IMR-90 (cell line): ENCODE data around the gene GPC4. TPM values are rescaled to one million over a fixed set of nuclear protein-coding genes. Genes with fewer than 3 reads are reported as not detected.

Experiments used
- ATAC-seq: fragments of 200-7000 bp; cut with Tn5 transposase; 2 replicates; pipeline ENCODE4 v1.9.1; 2020; ENCODE audit warnings: low read depth, mild to moderate bottlenecking, moderate library complexity
- BruUV-seq: library from RNA; stranded (reverse); fragments of 400-500 nt; replicated peaks from 2 replicates; lab custom pipeline; 2021; lab: Mats Ljungman, UMichigan
- CTCF ChIA-PET: fragments of 300-600 bp; formaldehyde crosslinking; extraction: SDS; loops from one replicate; lab custom pipeline; 2021; ENCODE audit warnings: antibody characterized with exemption; lab: Yijun Ruan, JAX
- POLR2A ChIA-PET: fragments of 300-600 bp; sonication (Branson Sonifier 250); formaldehyde crosslinking; loops from one replicate; lab custom pipeline; 2022; ENCODE audit warnings: antibody characterized with exemption; ENCODE audit not compliant: unreplicated experiment; lab: Charles Lee
- DNase-seq: peaks from one replicate; pipeline ENCODE4 v3.0.0; 2013
- H2AFZ ChIP-seq: replicated peaks from 2 replicates; pipeline ENCODE3; 2013; ENCODE audit warnings: low read length, mild to moderate bottlenecking; ENCODE audit not compliant: poor library complexity
- H2AK5ac ChIP-seq: 2 replicates; pipeline ENCODE4 v1.6.1; 2013; ENCODE audit warnings: low read depth, low read length, inconsistent platforms
- H2AK9ac ChIP-seq: replicated peaks from 2 replicates; pipeline ENCODE3; 2013; ENCODE audit warnings: mild to moderate bottlenecking, low read depth, low read length, moderate library complexity; ENCODE audit not compliant: poor library complexity
- H2BK120ac ChIP-seq: 2 replicates; pipeline ENCODE4 v1.6.1; 2013; ENCODE audit warnings: low read depth, low read length, inconsistent platforms
- H2BK15ac ChIP-seq: 3 replicates; pipeline ENCODE4 v1.6.1; 2013; ENCODE audit warnings: low read depth, low read length, inconsistent platforms
- H2BK20ac ChIP-seq: 2 replicates; pipeline ENCODE4 v1.6.1; 2013; ENCODE audit warnings: low read depth, mild to moderate bottlenecking, inconsistent platforms, low read length, moderate library complexity
- H2BK5ac ChIP-seq: 2 replicates; pipeline ENCODE4 v1.6.1; 2013; ENCODE audit warnings: mild to moderate bottlenecking, low read depth, low read length, inconsistent platforms; ENCODE audit not compliant: poor library complexity, severe bottlenecking
- H3K14ac ChIP-seq: replicated peaks from 2 replicates; pipeline ENCODE4 v1.6.1; 2013; ENCODE audit warnings: low read depth, low read length, inconsistent platforms
- H3K18ac ChIP-seq: 2 replicates; pipeline ENCODE4 v1.6.1; 2013; ENCODE audit warnings: low read depth, low read length, control low read depth
- H3K23ac ChIP-seq: 2 replicates; pipeline ENCODE4 v1.6.1; 2013; ENCODE audit warnings: low read depth, low read length, inconsistent platforms
- H3K27ac ChIP-seq: 2 replicates; pipeline ENCODE4 v1.5.1; 2013; ENCODE audit warnings: mild to moderate bottlenecking, control low read depth, low read length; ENCODE audit not compliant: insufficient read depth
- H3K27me3 ChIP-seq: 2 replicates; pipeline ENCODE4 v1.6.1; 2013; ENCODE audit warnings: low read length; ENCODE audit not compliant: control insufficient read depth, insufficient read depth
- H3K36me3 ChIP-seq: 2 replicates; pipeline ENCODE4 v1.6.1; 2013; ENCODE audit warnings: low read length, mixed read lengths; ENCODE audit not compliant: control insufficient read depth, insufficient read depth
- H3K4ac ChIP-seq: 2 replicates; pipeline ENCODE4 v1.6.1; 2013; ENCODE audit warnings: low read depth, low read length, inconsistent platforms
- H3K4me1 ChIP-seq: 2 replicates; pipeline ENCODE4 v1.6.1; 2013; ENCODE audit warnings: low read length, mixed read lengths; ENCODE audit not compliant: control insufficient read depth, insufficient read depth
- H3K4me2 ChIP-seq: 2 replicates; pipeline ENCODE4 v1.6.1; 2013; ENCODE audit warnings: low read depth, mild to moderate bottlenecking, control low read depth, low read length, moderate library complexity
- H3K4me3 ChIP-seq: 2 replicates; pipeline ENCODE4 v1.5.1; 2013; ENCODE audit warnings: low read depth, mild to moderate bottlenecking, control low read depth, low read length, moderate library complexity; ENCODE audit not compliant: insufficient read depth
- H3K56ac ChIP-seq: 2 replicates; pipeline ENCODE4 v1.6.1; 2013; ENCODE audit warnings: low read length, inconsistent platforms; ENCODE audit not compliant: insufficient read depth; ENCODE audit errors: extremely low read depth
- H3K79me1 ChIP-seq, 2 experiments: 2 replicates each; pipeline ENCODE4 v1.6.1; 2013; ENCODE audit warnings: low read length in 2 of 2, inconsistent platforms in 1 of 2, low read depth in 1 of 2
- H3K9ac ChIP-seq: 2 replicates; pipeline ENCODE4 v1.6.1; 2013; ENCODE audit warnings: low read depth, low read length, control low read depth
- H3K9me1 ChIP-seq: 2 replicates; pipeline ENCODE4 v1.6.1; 2013; ENCODE audit warnings: low read length, inconsistent platforms; ENCODE audit not compliant: insufficient read depth
- H3K9me3 ChIP-seq: 2 replicates; pipeline ENCODE4 v1.6.1; 2013; ENCODE audit warnings: low read length; ENCODE audit not compliant: control insufficient read depth, insufficient read depth
- H4K20me1 ChIP-seq: 2 replicates; pipeline ENCODE4 v1.6.1; 2013; ENCODE audit warnings: low read length, inconsistent platforms; ENCODE audit not compliant: insufficient read depth
- H4K5ac ChIP-seq: 2 replicates; pipeline ENCODE4 v1.6.1; 2013; ENCODE audit warnings: mild to moderate bottlenecking, low read depth, low read length, control low read depth
- H4K8ac ChIP-seq, 2 experiments: 2 replicates each; pipeline ENCODE4 v1.6.1; 2013; ENCODE audit warnings: low read depth in 2 of 2, low read length in 2 of 2, control low read depth in 1 of 2, inconsistent platforms in 1 of 2
- H4K91ac ChIP-seq: 2 replicates; pipeline ENCODE4 v1.6.1; 2013; ENCODE audit warnings: low read depth, low read length, inconsistent platforms; ENCODE audit not compliant: insufficient read depth
- CHD1 ChIP-seq: IDR thresholded peaks from 2 replicates; pipeline ENCODE4 v1.6.1; 2012; ENCODE audit warnings: low read depth, low read length, improper control_type of control experiment
- ELK1 ChIP-seq: fragments of 150-350 bp; IDR thresholded peaks from 2 replicates; pipeline ENCODE4 v1.6.1; 2016; ENCODE audit warnings: low read depth, mild to moderate bottlenecking, low read length, moderate library complexity, borderline replicate concordance
- MAFK ChIP-seq: IDR thresholded peaks from 2 replicates; pipeline ENCODE4 v1.6.1; 2012; ENCODE audit warnings: low read depth, low read length, improper control_type of control experiment
- NFE2L2 ChIP-seq: fragments of 150-350 bp; IDR thresholded peaks from 2 replicates; pipeline ENCODE4 v1.6.1; 2016; ENCODE audit warnings: low read depth, mild to moderate bottlenecking, low read length
- SMC3 ChIP-seq: fragments of 150-350 bp; IDR thresholded peaks from 2 replicates; pipeline ENCODE4 v1.6.1; 2016; ENCODE audit warnings: low read depth, mild to moderate bottlenecking, antibody characterized with exemption, low read length, moderate library complexity
- WGBS, 2 experiments: methylation state at CpG; one replicate each; pipeline versions ENCODE4 v1.1.5 to v1.1.7; 2013; ENCODE audit warnings: missing lambda C conversion rate in 2 of 2; ENCODE audit not compliant: insufficient read length in 1 of 2; ENCODE audit errors: extremely low coverage in 2 of 2; 5-methylcytosine and 5-hydroxymethylcytosine counted together
- dilution Hi-C: fragments of 300-500 bp; cut with HindIII; formaldehyde crosslinking; loops from one replicate; pipeline ENCODE4 v1.14.3; 2018; ENCODE audit warnings: low sequenced_read_pairs; ENCODE audit not compliant: unreplicated experiment
- in situ Hi-C: fragments of 300-500 bp; cut with MboI; formaldehyde crosslinking; loops from 3 replicates; pipeline ENCODE4 v1.14.3; 2019; ENCODE audit warnings: low sequenced_read_pairs, inconsistent platforms, mixed read lengths
- intact Hi-C: fragments of 100-400 bp; cut with micrococcal nuclease; formaldehyde crosslinking; loops from 2 replicates; pipeline ENCODE4 v1.10.0; 2022
- polyA plus RNA-seq, 3 experiments: library from polyadenylated mRNA; depleted of rRNA; stranded (reverse); fragments of >200 nt; gene quantifications; 2 replicates each; pipeline ENCODE4 v1.2.3, GENCODE V29; 2012; ENCODE audit warnings: low replicate concordance in 1 of 3
- total RNA-seq: library from RNA; depleted of rRNA; stranded (reverse); fragments of >200 nt; gene quantifications from 2 replicates; pipeline ENCODE4 v1.2.3, GENCODE V29; 2012

Gene GPC4
- total and polyA plus RNA-seq, 2 of the 4 experiments (the other 2 are of a cell fraction) = 0.54 to 1.6 TPM

DNA sequence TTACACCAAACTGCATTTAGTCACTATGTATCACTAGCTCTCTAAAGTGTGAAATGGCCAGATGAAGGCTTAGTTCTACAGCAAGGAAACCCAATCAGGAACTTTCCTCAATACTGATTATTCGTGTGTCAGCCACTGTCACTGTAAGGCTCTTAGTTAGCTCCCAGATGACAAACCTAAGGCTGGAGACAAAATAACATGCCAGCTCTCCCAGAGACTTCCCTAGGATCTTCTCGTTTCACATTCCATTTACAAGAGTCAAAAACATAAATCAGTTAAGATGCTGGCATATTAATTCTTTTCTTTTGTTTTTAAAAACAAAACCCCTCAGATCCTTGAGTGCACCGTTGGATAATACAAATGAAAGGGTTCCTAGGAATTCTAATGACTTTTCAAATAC lies 109.0 kb downstream of the GPC4 start:
- CTCF ChIA-PET = no interaction called here
- Histone ChIP-seq H4K5ac (no peak overlapping the region), H4K20me1 (no peaks in the 10 kb centered on the region), H3K4me2 (no peak overlapping the region), H3K4me3 (no peak overlapping the region), H4K91ac (no peak overlapping the region), H3K79me1 (no peaks in the 10 kb centered on the region), H2AFZ (no peak overlapping the region), H2AK9ac (no peak overlapping the region), H3K27ac (no peak overlapping the region), H2AK5ac (no peak overlapping the region), H3K9ac (no peak overlapping the region), H4K8ac (no peak overlapping the region), H3K23ac (no peak overlapping the region), H3K4ac (no peak overlapping the region), H2BK20ac (no peak overlapping the region), H2BK120ac (no peak overlapping the region), H3K9me3 (no peaks in the 10 kb centered on the region), H2BK15ac (no peak overlapping the region), H3K4me1 (no peaks in the 10 kb centered on the region), H3K18ac (no peak overlapping the region), H3K36me3 (no peaks in the 10 kb centered on the region), H2BK5ac (no peak overlapping the region), H3K27me3 (peaks cover 1% of the 10 kb centered on the region), H3K9me1 (no peaks in the 10 kb centered on the region), H3K14ac (no peak overlapping the region), H3K56ac (no peak overlapping the region)
- DNase-seq (no peak), ATAC-seq (no peak)
- in situ Hi-C loops (no loop called here), intact Hi-C loops (no loop called here), dilution Hi-C loops (no loop called here)
- TF ChIP-seq ELK1 (no peak), SMC3 (no peak), MAFK (no peak), NFE2L2 (no peak), CHD1 (no peak)
- BruUV-seq = no TSS peak
- POLR2A ChIA-PET = no interaction called here
- WGBS, 2 experiments = 60% methylated on average over 1 of the region's 3 CpGs; no CpG with 5 or more reads in 1 of the 2 experiments
